Hepatocyte (in vitro differentiated cells): ENCODE measurements around the gene ACOXL. TPM values are rescaled to one million over a fixed set of nuclear protein-coding genes. Genes with fewer than 3 reads are reported as not detected.
A peak's percentile ranks its signal among the peaks of the same experiment; 100 is the strongest.

Source experiments
- DNase-seq: peaks from one replicate; pipeline ENCODE4 v3.0.0-alpha.2; 2016; ENCODE audit warnings: low spot score
- H2AFZ ChIP-seq: fragments of 200-600 bp; sonication (generic); 2 replicates; pipeline ENCODE4 v1.6.0; 2016; ENCODE audit warnings: antibody characterized with exemption, mild to moderate bottlenecking
- H3K27ac ChIP-seq: fragments of 200-600 bp; sonication (generic); 2 replicates; pipeline ENCODE4 v1.5.1; 2016; ENCODE audit warnings: mild to moderate bottlenecking
- H3K27me3 ChIP-seq: fragments of 200-600 bp; sonication (generic); 2 replicates; pipeline ENCODE4 v1.6.1; 2016
- H3K36me3 ChIP-seq: fragments of 200-600 bp; sonication (generic); replicated peaks from 2 replicates; pipeline ENCODE4 v1.5.1; 2016; ENCODE audit warnings: low read depth; ENCODE audit not compliant: insufficient read depth
- H3K4me1 ChIP-seq: fragments of 200-600 bp; sonication (generic); 2 replicates; pipeline ENCODE4 v1.5.1; 2016; ENCODE audit warnings: mild to moderate bottlenecking, moderate library complexity; ENCODE audit not compliant: insufficient read depth
- H3K4me2 ChIP-seq: fragments of 200-600 bp; sonication (generic); 2 replicates; pipeline ENCODE4 v1.6.0; 2016
- H3K4me3 ChIP-seq: fragments of 200-600 bp; sonication (generic); 2 replicates; pipeline ENCODE4 v1.5.1; 2016; ENCODE audit warnings: mild to moderate bottlenecking
- H3K79me2 ChIP-seq: fragments of 200-600 bp; sonication (generic); 2 replicates; pipeline ENCODE4 v1.6.0; 2017; ENCODE audit warnings: mild to moderate bottlenecking
- H3K9me2 ChIP-seq: fragments of 200-600 bp; sonication (generic); replicated peaks from 2 replicates; pipeline ENCODE4 v1.6.0; 2017; ENCODE audit warnings: mild to moderate bottlenecking; ENCODE audit not compliant: insufficient read depth
- H3K9me3 ChIP-seq: fragments of 200-600 bp; sonication (generic); 2 replicates; pipeline ENCODE4 v1.5.1; 2016; ENCODE audit warnings: low read depth, mild to moderate bottlenecking
- H4K20me1 ChIP-seq: fragments of 200-600 bp; sonication (generic); 2 replicates; pipeline ENCODE4 v1.6.0; 2016; ENCODE audit warnings: mild to moderate bottlenecking; ENCODE audit not compliant: insufficient read depth, poor library complexity, severe bottlenecking
- EZH2 ChIP-seq: fragments of 200-600 bp; sonication (generic); IDR thresholded peaks from 2 replicates; pipeline ENCODE4 v1.6.1; 2016; ENCODE audit warnings: antibody characterized with exemption, mild to moderate bottlenecking, borderline replicate concordance
- EZH2phosphoT487 ChIP-seq: fragments of 200-600 bp; sonication (generic); IDR thresholded peaks from one replicate; pipeline ENCODE4 v1.6.1; 2018; ENCODE audit warnings: antibody characterized with exemption, mild to moderate bottlenecking, low read depth, moderate library complexity; ENCODE audit not compliant: unreplicated experiment, severe bottlenecking
- WGBS: methylation state at CpG from one replicate; pipeline ENCODE4 v1.1.6; 2016; ENCODE audit warnings: low lambda C conversion rate; ENCODE audit errors: missing lambda C conversion rate; 5-methylcytosine and 5-hydroxymethylcytosine counted together
- polyA plus RNA-seq: library from polyadenylated mRNA; unstranded; fragments of >200 nt; fragmentation: Nextera tagmentation; extraction: Ambion mirVana; gene quantifications from 2 replicates; pipeline ENCODE4 v1.2.1, GENCODE V29; 2016
- total RNA-seq: library from RNA; depleted of rRNA; stranded (reverse); fragments of >200 nt; gene quantifications from 2 replicates; pipeline ENCODE4 v1.2.3, GENCODE V29; 2014
- TF ChIP-seq, protein P1 (sequence below): fragments of 200-600 bp; sonication (generic); IDR thresholded peaks from 2 replicates; pipeline ENCODE4 v1.5.1; 2016; ENCODE audit warnings: antibody characterized with exemption, mild to moderate bottlenecking; ENCODE audit not compliant: poor library complexity

ACOXL gene
- total and polyA plus RNA-seq, 2 experiments from 2014 or later = 0.23 to 1.1 TPM

DNA sequence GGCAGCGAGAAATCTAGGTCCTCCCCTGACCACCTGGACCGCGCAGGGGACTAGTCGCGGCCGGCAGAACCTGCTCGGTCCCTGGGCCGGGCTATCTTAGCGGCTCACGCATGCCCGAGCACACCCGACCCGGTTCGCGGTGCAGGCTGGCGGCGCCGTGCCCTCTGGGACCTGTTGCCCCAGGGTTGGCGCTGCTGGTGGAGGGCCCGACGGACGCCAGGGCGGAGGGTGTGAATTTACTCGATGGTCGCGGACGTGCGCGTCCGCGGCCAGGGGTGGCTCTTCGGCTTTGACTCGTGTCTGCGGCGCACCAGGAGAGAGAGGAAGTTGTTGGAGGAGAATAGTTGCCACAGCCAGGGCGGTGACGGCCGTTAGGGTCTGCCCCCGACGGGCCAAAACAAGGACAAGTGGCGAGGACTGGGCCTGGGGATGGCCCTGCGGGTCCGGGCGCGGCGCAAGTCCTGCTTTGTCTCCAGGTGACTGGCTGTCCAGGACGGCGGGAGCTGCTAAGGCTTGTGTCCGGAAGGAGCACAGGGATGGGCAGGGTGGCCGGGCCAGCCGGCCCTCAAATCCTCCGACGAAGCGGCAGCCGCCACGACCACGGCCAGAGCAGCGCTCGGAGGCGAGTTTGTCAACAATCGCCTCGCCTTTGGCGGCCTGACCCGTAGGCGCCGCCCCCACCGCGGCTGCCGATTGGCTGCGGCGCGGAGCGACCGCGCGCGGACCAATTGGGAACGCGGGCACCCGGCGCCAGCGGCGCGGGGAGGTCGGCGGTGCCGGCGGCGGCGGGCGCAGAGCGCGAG, 389.7 kb downstream of the ACOXL start:
- H3K27me3 ChIP-seq = peaks cover 21% of the 10 kb centered on the region
- H2AFZ ChIP-seq = peak overlapping the region; percentile 53
- H3K79me2 ChIP-seq = peaks cover 56% of the 10 kb centered on the region
- peak; percentile 96 for DNase-seq
- H4K20me1 ChIP-seq = peaks cover 57% of the 10 kb centered on the region
- WGBS = 2% methylated on average over 90 of the region's 93 CpGs
- H3K9me3 ChIP-seq = no peaks in the 10 kb centered on the region
- no peaks in the 10 kb centered on the region for H3K36me3 ChIP-seq
- peak overlapping the region; percentile 96 for H3K4me2 ChIP-seq
- peak overlapping the region; percentile 91 for H3K27ac ChIP-seq
- TF ChIP-seq, protein P1, sequence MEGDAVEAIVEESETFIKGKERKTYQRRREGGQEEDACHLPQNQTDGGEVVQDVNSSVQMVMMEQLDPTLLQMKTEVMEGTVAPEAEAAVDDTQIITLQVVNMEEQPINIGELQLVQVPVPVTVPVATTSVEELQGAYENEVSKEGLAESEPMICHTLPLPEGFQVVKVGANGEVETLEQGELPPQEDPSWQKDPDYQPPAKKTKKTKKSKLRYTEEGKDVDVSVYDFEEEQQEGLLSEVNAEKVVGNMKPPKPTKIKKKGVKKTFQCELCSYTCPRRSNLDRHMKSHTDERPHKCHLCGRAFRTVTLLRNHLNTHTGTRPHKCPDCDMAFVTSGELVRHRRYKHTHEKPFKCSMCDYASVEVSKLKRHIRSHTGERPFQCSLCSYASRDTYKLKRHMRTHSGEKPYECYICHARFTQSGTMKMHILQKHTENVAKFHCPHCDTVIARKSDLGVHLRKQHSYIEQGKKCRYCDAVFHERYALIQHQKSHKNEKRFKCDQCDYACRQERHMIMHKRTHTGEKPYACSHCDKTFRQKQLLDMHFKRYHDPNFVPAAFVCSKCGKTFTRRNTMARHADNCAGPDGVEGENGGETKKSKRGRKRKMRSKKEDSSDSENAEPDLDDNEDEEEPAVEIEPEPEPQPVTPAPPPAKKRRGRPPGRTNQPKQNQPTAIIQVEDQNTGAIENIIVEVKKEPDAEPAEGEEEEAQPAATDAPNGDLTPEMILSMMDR = no peak
- TF ChIP-seq EZH2phosphoT487 (no peak), EZH2 (no peak)
- H3K4me3 ChIP-seq = peak overlapping the region; percentile 99
- peaks cover 45% of the 10 kb centered on the region for H3K4me1 ChIP-seq
- no peaks in the 10 kb centered on the region for H3K9me2 ChIP-seq

- H3K9me2 ChIP-seq = no peaks in the 10 kb centered on the region
- peak overlapping the region; percentile 99 for H3K4me3 ChIP-seq
- peaks cover 64% of the 10 kb centered on the region for H4K20me1 ChIP-seq
- no peaks in the 10 kb centered on the region for H3K9me3 ChIP-seq
- WGBS = 1% methylated on average over 82 of the region's 92 CpGs
- H3K4me2 ChIP-seq = peak overlapping the region; percentile 73
- H3K4me1 ChIP-seq = peaks cover 38% of the 10 kb centered on the region
- H3K27ac ChIP-seq = peak overlapping the region; percentile 97
- peak; percentile 87 for DNase-seq
- peaks cover 15% of the 10 kb centered on the region for H3K27me3 ChIP-seq
- no peaks in the 10 kb centered on the region for H3K36me3 ChIP-seq
- TF ChIP-seq EZH2 (no peak), EZH2phosphoT487 (no peak)
- TF ChIP-seq, protein P1 = no peak
- peak overlapping the region; percentile 75 for H2AFZ ChIP-seq
- H3K79me2 ChIP-seq = peaks cover 62% of the 10 kb centered on the region
Measured at GRCh38 chr2:111122631-111123421, 390.5 kb downstream of the ACOXL start.

DNA sequence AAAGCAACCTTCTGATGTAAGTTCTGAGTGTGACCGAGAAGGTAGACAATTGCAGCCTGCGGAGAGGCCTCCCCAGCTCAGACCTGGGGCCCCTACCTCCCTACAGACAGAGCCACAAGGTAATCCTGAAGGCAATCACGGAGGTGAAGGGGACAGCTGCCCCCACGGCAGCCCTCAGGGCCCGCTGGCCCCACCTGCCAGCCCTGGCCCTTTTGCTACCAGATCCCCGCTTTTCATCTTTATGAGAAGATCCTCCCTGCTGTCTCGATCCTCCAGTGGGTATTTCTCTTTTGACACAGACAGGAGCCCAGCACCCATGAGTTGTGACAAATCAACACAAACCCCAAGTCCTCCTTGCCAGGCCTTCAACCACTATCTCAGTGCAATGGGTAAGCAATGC, 391.4 kb downstream of the ACOXL start:
- Histone ChIP-seq H3K4me3 (peak overlapping the region; percentile 99), H3K4me1 (peaks cover 29% of the 10 kb centered on the region), H3K9me2 (no peaks in the 10 kb centered on the region), H2AFZ (no peak overlapping the region), H4K20me1 (peaks cover 71% of the 10 kb centered on the region), H3K27ac (peak overlapping the region; percentile 5), H3K27me3 (peaks cover 9% of the 10 kb centered on the region), H3K79me2 (peaks cover 72% of the 10 kb centered on the region), H3K36me3 (no peaks in the 10 kb centered on the region), H3K9me3 (no peaks in the 10 kb centered on the region), H3K4me2 (peak overlapping the region; percentile 73)
- TF ChIP-seq EZH2 (no peak), EZH2phosphoT487 (no peak)
- TF ChIP-seq, protein P1 = no peak
- WGBS = 66% methylated on average over 7 of the region's 7 CpGs
- no peak for DNase-seq
